HepG2 (cell line): ENCODE data around the gene OVCA2. TPM values are rescaled to one million over a fixed set of nuclear protein-coding genes. Genes with fewer than 3 reads are reported as not detected.

Experiments used
- ATAC-seq: fragments of 200-7000 bp; cut with Tn5 transposase; 3 replicates; pipeline ENCODE4 v1.9.1; 2020; ENCODE audit warnings: mild to moderate bottlenecking, moderate library complexity
- BruUV-seq: library from RNA; stranded (reverse); fragments of 400-500 nt; replicated peaks from 2 replicates; lab custom pipeline; 2021; lab: Mats Ljungman, UMichigan
- CTCF ChIA-PET: fragments of 300-600 bp; formaldehyde crosslinking; extraction: SDS; loops from one replicate; lab custom pipeline; 2021; ENCODE audit warnings: low total read pairs, inconsistent platforms, low intra/inter-chr PET ratio; lab: Yijun Ruan, JAX
- POLR2A ChIA-PET: fragments of 350-600 bp; sonication (Branson Sonifier 250); formaldehyde crosslinking; loops from one replicate; lab custom pipeline; 2020; ENCODE audit warnings: antibody characterized with exemption, inconsistent platforms; lab: Yijun Ruan, JAX
- DNase-seq: peaks from one replicate; pipeline ENCODE4 v3.0.0-alpha.2; 2015; ENCODE audit warnings: low spot score
- FAIRE-seq: peaks from 3 replicates; lab custom pipeline; 2011; peaks lifted over from hg19 to GRCh38; lab: Jason Lieb, UNC
- H2AFZ ChIP-seq: one replicate; pipeline ENCODE4 v1.6.1; 2011; ENCODE audit warnings: low read length, inconsistent platforms
- H3K27ac ChIP-seq: fragments of 300-600 bp; 3 replicates; pipeline ENCODE4 v1.8.0; 2011; ENCODE audit warnings: mixed run types, mild to moderate bottlenecking, mixed read lengths, low read length, inconsistent platforms; ENCODE audit not compliant: insufficient read depth; ENCODE audit errors: extremely low read length
- H3K27me3 ChIP-seq, 2 experiments: fragments of 200-600 bp in 1 of 2; 2 replicates in 1 of 2; 3 replicates in 1 of 2; pipeline versions ENCODE4 v1.6.0 to v1.8.0; 2011; ENCODE audit warnings: low read length in 2 of 2, mild to moderate bottlenecking in 2 of 2, moderate library complexity in 2 of 2, inconsistent platforms in 1 of 2; ENCODE audit not compliant: insufficient read depth in 2 of 2, control insufficient read depth in 1 of 2
- H3K36me3 ChIP-seq, 2 experiments: fragments of 200-600 bp in 1 of 2; replicated peaks in 1 of 2; 2 replicates in 1 of 2; 3 replicates in 1 of 2; pipeline versions ENCODE4 v1.5.1 to v1.8.0; 2011; ENCODE audit warnings: low read length in 2 of 2, inconsistent platforms in 1 of 2; ENCODE audit not compliant: insufficient read depth in 2 of 2, control insufficient read depth in 1 of 2
- H3K4me1 ChIP-seq: 2 replicates; pipeline ENCODE4 v1.5.1; 2012; ENCODE audit warnings: low read length, inconsistent platforms; ENCODE audit not compliant: insufficient read depth
- H3K4me2 ChIP-seq: 2 replicates; pipeline ENCODE4 v1.6.0; 2011; ENCODE audit warnings: low read depth, low read length, inconsistent platforms
- H3K4me3 ChIP-seq, 3 experiments: fragments of 200-600 bp in 1 of 3; sonication (generic), shearing (Covaris generic) in 1 of 3; replicated peaks in 1 of 3; 2 replicates each; pipeline ENCODE4 v1.5.1; 2011 to 2016; ENCODE audit warnings: low read length in 3 of 3, inconsistent platforms in 2 of 3, low read depth in 2 of 3, mild to moderate bottlenecking in 2 of 3, control low read depth in 1 of 3, mixed read lengths in 1 of 3; ENCODE audit not compliant: insufficient read depth in 1 of 3
- H3K79me2 ChIP-seq: one replicate; pipeline ENCODE4 v1.6.1; 2011; ENCODE audit warnings: low read length, inconsistent platforms; ENCODE audit not compliant: insufficient read depth
- H3K9ac ChIP-seq: 2 replicates; pipeline ENCODE4 v1.6.0; 2011; ENCODE audit warnings: mild to moderate bottlenecking, low read depth, low read length, inconsistent platforms; ENCODE audit not compliant: insufficient read depth
- H3K9me3 ChIP-seq: 2 replicates; pipeline ENCODE4 v1.5.1; 2012; ENCODE audit warnings: mild to moderate bottlenecking, low read length
- H4K20me1 ChIP-seq: 2 replicates; pipeline ENCODE4 v1.6.0; 2011; ENCODE audit warnings: inconsistent platforms, mild to moderate bottlenecking, low read length, moderate library complexity; ENCODE audit not compliant: insufficient read depth
- MAX ChIP-seq: IDR thresholded peaks from 2 replicates; pipeline ENCODE4 v1.6.1; 2012; ENCODE audit warnings: inconsistent platforms
- PRDM15 ChIP-seq: sonication (generic); formaldehyde crosslinking; IDR thresholded peaks from 2 replicates; pipeline ENCODE4 v1.4.0; 2020; ENCODE audit warnings: missing genetic modification reagents
- SAP130 ChIP-seq: IDR thresholded peaks from 2 replicates; pipeline ENCODE4 v1.6.1; 2016; ENCODE audit warnings: low read depth
- ZNF615 ChIP-seq: sonication (generic); formaldehyde crosslinking; IDR thresholded peaks from 2 replicates; pipeline ENCODE4 v1.5.0; 2020; ENCODE audit warnings: mild to moderate bottlenecking, missing genetic modification reagents, borderline replicate concordance
- ZNF629 ChIP-seq: sonication (generic); formaldehyde crosslinking; conservative IDR thresholded peaks from 2 replicates; pipeline ENCODE4 v1.5.0; 2020; ENCODE audit warnings: missing genetic modification reagents
- ZNF687 ChIP-seq: sonication (generic); formaldehyde crosslinking; IDR thresholded peaks from 2 replicates; pipeline ENCODE4 v1.5.1; 2020; ENCODE audit warnings: mild to moderate bottlenecking, missing genetic modification reagents, moderate library complexity
- WGBS: methylation state at CpG from one replicate; pipeline ENCODE4 v1.1.6; 2017; ENCODE audit warnings: low lambda C conversion rate; 5-methylcytosine and 5-hydroxymethylcytosine counted together
- in situ Hi-C: cut with HindIII; loops from 2 replicates; pipeline ENCODE4 v1.10.0; 2017; ENCODE audit warnings: low pct_unique_long_range_greater_than_20kb; ENCODE audit not compliant: extremely low pct_ligation_motif_present
- intact Hi-C: fragments of 100-400 bp; cut with micrococcal nuclease; formaldehyde crosslinking; loops from one replicate; pipeline ENCODE4 v1.10.0; 2022; ENCODE audit not compliant: unreplicated experiment
- polyA plus RNA-seq, 8 experiments: library from polyadenylated mRNA; depleted of rRNA in 3 of 8; stranded (reverse) in 7 of 8; unstranded in 1 of 8; fragments of >200 nt; fragmentation: Illumina TruSeq in 4 of 8; extraction: Trizol in 4 of 8; gene quantifications; 2 replicates each; pipeline versions ENCODE4 v1.2.1 to v1.2.3, GENCODE V29; 2011 to 2016; ENCODE audit warnings: low read depth in 4 of 8, missing spikeins in 1 of 8, mixed read lengths in 1 of 8; ENCODE audit not compliant: insufficient read depth in 1 of 8
- total RNA-seq, 5 experiments: library from RNA; depleted of rRNA; stranded (reverse); fragments of >200 nt; fragmentation: Illumina TruSeq; extraction: Trizol; gene quantifications; 2 replicates each; pipeline ENCODE4 v1.2.3, GENCODE V29; 2016; ENCODE audit warnings: low read depth in 1 of 5

Gene OVCA2
- total and polyA plus RNA-seq, 2 of the 13 experiments (the other 11 are each of a cell fraction or from before 2014, with no cell fraction given): 23.7 to 28.2 TPM

GRCh38 chr17:2003525-2003924 lies 38.3 kb upstream of the OVCA2 start:
- ATAC-seq (no peak), DNase-seq (no peak), FAIRE-seq (no peak)
- BruUV-seq: TSS peak; percentile 46
- H3K36me3 ChIP-seq: no peaks in the 10 kb centered on the region
- no peaks in the 10 kb centered on the region for H3K79me2 ChIP-seq
- H3K4me2 ChIP-seq: no peak overlapping the region
- H2AFZ ChIP-seq: no peak overlapping the region
- TF ChIP-seq ZNF615 (CRISPR knock-in tag): no peak
- peak; percentile 85 for TF ChIP-seq ZNF629 (CRISPR knock-in tag)
- ChIA-PET CTCF (no interaction called here), POLR2A (no interaction called here)
- H3K4me1 ChIP-seq: peaks cover 29% of the 10 kb centered on the region
- H3K9me3 ChIP-seq: no peaks in the 10 kb centered on the region
- no peak overlapping the region for H3K9ac ChIP-seq
- WGBS: 95% methylated on average over 11 of the region's 13 CpGs
- H3K27ac ChIP-seq: no peak overlapping the region
- no peak overlapping the region for H3K4me3 ChIP-seq
- in situ Hi-C loops (no loop called here), intact Hi-C loops (no loop called here)
- no peaks in the 10 kb centered on the region for H4K20me1 ChIP-seq
- H3K27me3 ChIP-seq: no peaks in the 10 kb centered on the region

GRCh38 chr17:2004435-2004952 lies 37.3 kb upstream of the OVCA2 start:
- ChIA-PET CTCF (no interaction called here), POLR2A (interaction anchor here (1.3 kb wide), 1 partner anchor 9 kb away, joined by 3 read pairs; no protein-coding TSS in a partner anchor)
- no peak for DNase-seq
- 77% methylated on average over 12 of the region's 12 CpGs for WGBS
- H3K79me2 ChIP-seq: no peaks in the 10 kb centered on the region
- in situ Hi-C loops: no loop called here
- H3K4me2 ChIP-seq: no peak overlapping the region
- no peak overlapping the region for H2AFZ ChIP-seq
- no peaks in the 10 kb centered on the region for H3K27me3 ChIP-seq
- TF ChIP-seq ZNF687 (CRISPR knock-in tag) (0 out of 2 replicates have a peak, but pooled peaks have one; percentile 16), SAP130 (CRISPR knock-in tag) (no peak), MAX (0 out of 2 replicates have a peak, but pooled peaks have one; percentile 28), PRDM15 (CRISPR knock-in tag) (0 out of 2 replicates have a peak, but pooled peaks have one; percentile 23)
- TF ChIP-seq, all 625 proteins: peak for 3
- H3K4me3 ChIP-seq: no peak overlapping the region
- H3K27ac ChIP-seq: no peak overlapping the region
- H3K9me3 ChIP-seq: no peaks in the 10 kb centered on the region
- H3K36me3 ChIP-seq: no peaks in the 10 kb centered on the region
- intact Hi-C loops: no loop called here
- BruUV-seq: TSS peak; percentile 35
- peak; percentile 53 for ATAC-seq
- peaks cover 20% of the 10 kb centered on the region for H3K4me1 ChIP-seq
- FAIRE-seq: no peak
- H4K20me1 ChIP-seq: no peaks in the 10 kb centered on the region
- no peak overlapping the region for H3K9ac ChIP-seq
